GM18511 (cell line): ENCODE results near the gene BLNK.

Experiments used
- ATAC-seq: cut with Tn5 transposase; IDR thresholded peaks from one replicate; pipeline ENCODE4 v1.9.1; 2021; ENCODE audit warnings: mild to moderate bottlenecking, moderate library complexity; ENCODE audit not compliant: unreplicated experiment

Gene BLNK

GRCh38 chr10:96165726-96166125 is 105.6 kb downstream of the BLNK start:
- ATAC-seq = no peak

- no peak for ATAC-seq
Observed at GRCh38 chr10:96153070-96153469, 118.3 kb downstream of the BLNK start.

- ATAC-seq = no peak
Observed at GRCh38 chr10:96152437-96152836, 118.9 kb downstream of the BLNK start.
